HepG2 (cell line): ENCODE measurements around the gene CRKL. TPM values are rescaled to one million over a fixed set of nuclear protein-coding genes. Genes with fewer than 3 reads are reported as not detected.

Experiments
- ARID5B ChIP-seq: IDR thresholded peaks from 2 replicates; pipeline ENCODE4 v1.4.0; 2020; ENCODE audit warnings: mild to moderate bottlenecking, missing genetic modification reagents
- BRCA1 ChIP-seq: sonication (generic); formaldehyde crosslinking; IDR thresholded peaks from 2 replicates; pipeline ENCODE4 v1.4.0; 2020; ENCODE audit warnings: missing genetic modification reagents
- CCAR2 ChIP-seq: fragments of 200-400 bp; formaldehyde crosslinking; optimal IDR thresholded peaks from 2 replicates; pipeline ENCODE3; 2018; ENCODE audit warnings: low read depth, mild to moderate bottlenecking, low read length, moderate library complexity
- ELF1 ChIP-seq: sonication (generic); formaldehyde crosslinking; IDR thresholded peaks from 2 replicates; pipeline ENCODE4 v1.4.0; 2020; ENCODE audit warnings: missing genetic modification reagents
- HOXA9 ChIP-seq: sonication (generic); formaldehyde crosslinking; IDR thresholded peaks from 2 replicates; pipeline ENCODE4 v1.8.1; 2022; ENCODE audit warnings: missing genetic modification reagents, mild to moderate bottlenecking, moderate library complexity, borderline replicate concordance
- MTA1 ChIP-seq: sonication (generic); formaldehyde crosslinking; IDR thresholded peaks from 2 replicates; pipeline ENCODE4 v1.4.0; 2020; ENCODE audit warnings: missing genetic modification reagents, mild to moderate bottlenecking, borderline replicate concordance
- NBN ChIP-seq: fragments of 450-650 bp; conservative IDR thresholded peaks from 2 replicates; pipeline ENCODE4 v1.6.1; 2017
- PATZ1 ChIP-seq: sonication (generic); formaldehyde crosslinking; IDR thresholded peaks from 2 replicates; pipeline ENCODE4 v1.4.0; 2020; ENCODE audit warnings: missing genetic modification reagents
- PTBP1 ChIP-seq: fragments of 200-400 bp; formaldehyde crosslinking; IDR thresholded peaks from 2 replicates; pipeline ENCODE4 v1.6.1; 2018; ENCODE audit warnings: low read length, low read depth; ENCODE audit not compliant: poor library complexity, severe bottlenecking
- RFXAP ChIP-seq: sonication (generic); formaldehyde crosslinking; IDR thresholded peaks from 2 replicates; pipeline ENCODE4 v1.4.0; 2020; ENCODE audit warnings: missing genetic modification reagents, borderline replicate concordance
- ZC3H13 ChIP-seq: sonication (generic); formaldehyde crosslinking; IDR thresholded peaks from 2 replicates; pipeline ENCODE4 v1.8.1; 2023; ENCODE audit warnings: mild to moderate bottlenecking, missing genetic modification reagents, moderate library complexity
- ZNF124 ChIP-seq: sonication (generic); formaldehyde crosslinking; IDR thresholded peaks from 2 replicates; pipeline ENCODE4 v1.4.0; 2020; ENCODE audit warnings: missing genetic modification reagents
- ZNF205 ChIP-seq: IDR thresholded peaks from 2 replicates; pipeline ENCODE4 v1.6.1; 2018; ENCODE audit warnings: missing biosample characterization, missing genetic modification reagents
- ZNF331 ChIP-seq: sonication (generic); formaldehyde crosslinking; IDR thresholded peaks from 2 replicates; pipeline ENCODE4 v1.4.0; 2020; ENCODE audit warnings: missing genetic modification reagents
- ZNF530 ChIP-seq: sonication (generic); formaldehyde crosslinking; IDR thresholded peaks from 2 replicates; pipeline ENCODE4 v1.5.0; 2020; ENCODE audit warnings: low read depth, mild to moderate bottlenecking, missing genetic modification reagents
- ZNF567 ChIP-seq: sonication (generic); formaldehyde crosslinking; IDR thresholded peaks from 2 replicates; pipeline ENCODE4 v1.8.1; 2023; ENCODE audit warnings: mild to moderate bottlenecking, missing genetic modification reagents, borderline replicate concordance
- ZNF609 ChIP-seq: sonication (generic); formaldehyde crosslinking; IDR thresholded peaks from 2 replicates; pipeline ENCODE4 v1.4.0; 2020; ENCODE audit warnings: mild to moderate bottlenecking, missing genetic modification reagents, borderline replicate concordance
- ZNF652 ChIP-seq: IDR thresholded peaks from 2 replicates; pipeline ENCODE4 v1.6.1; 2016; ENCODE audit warnings: low read depth, borderline replicate concordance
- ZNF720 ChIP-seq: sonication (generic); formaldehyde crosslinking; IDR thresholded peaks from 2 replicates; pipeline ENCODE4 v1.4.0; 2020; ENCODE audit warnings: missing genetic modification reagents
- polyA plus RNA-seq, 8 experiments: library from polyadenylated mRNA; depleted of rRNA in 3 of 8; stranded (reverse) in 7 of 8; unstranded in 1 of 8; fragments of >200 nt; fragmentation: Illumina TruSeq in 4 of 8; extraction: Trizol in 4 of 8; gene quantifications; 2 replicates each; pipeline versions ENCODE4 v1.2.1 to v1.2.3, GENCODE V29; 2011 to 2016; ENCODE audit warnings: low read depth in 4 of 8, missing spikeins in 1 of 8, mixed read lengths in 1 of 8; ENCODE audit not compliant: insufficient read depth in 1 of 8
- total RNA-seq, 5 experiments: library from RNA; depleted of rRNA; stranded (reverse); fragments of >200 nt; fragmentation: Illumina TruSeq; extraction: Trizol; gene quantifications; 2 replicates each; pipeline ENCODE4 v1.2.3, GENCODE V29; 2016; ENCODE audit warnings: low read depth in 1 of 5

CRKL gene
- total and polyA plus RNA-seq, 2 of the 13 experiments (the other 11 are each of a cell fraction or from before 2014, with no cell fraction given), result 37.4 to 60.6 TPM

DNA sequence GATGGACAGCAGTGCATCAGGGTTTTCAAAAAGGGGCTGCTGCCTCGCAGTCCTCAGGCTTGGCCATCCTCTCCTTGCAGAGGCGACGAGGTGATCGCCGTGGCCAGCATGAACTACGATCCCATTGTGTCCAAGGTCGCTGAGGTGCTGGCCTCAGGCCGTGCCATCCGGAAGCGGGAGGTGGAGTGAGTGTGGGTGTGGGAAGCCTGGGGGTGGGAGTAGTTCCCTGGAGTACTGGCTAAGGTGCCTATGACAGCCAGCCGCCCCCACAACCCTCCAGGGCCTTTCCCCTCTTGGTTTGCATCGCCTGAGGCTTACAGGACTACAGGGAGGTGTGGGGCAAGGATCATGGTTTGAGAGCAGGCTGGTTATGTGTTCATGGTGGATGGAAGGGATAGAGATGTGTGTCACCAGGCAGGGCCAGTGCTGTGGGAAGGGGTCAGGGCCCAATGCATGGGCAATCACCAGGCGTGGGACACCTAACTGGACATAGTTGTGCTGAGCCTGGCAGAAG lies 62.8 kb downstream of the CRKL start (continued):
- TF ChIP-seq ARID5B (CRISPR knock-in tag) (peak; percentile 70), PATZ1 (CRISPR knock-in tag) (peak; percentile 80), ZNF652 (CRISPR knock-in tag) (no peak), HOXA9 (CRISPR knock-in tag) (no peak), NBN (no peak), MTA1 (CRISPR knock-in tag) (peak; percentile 47; the same call in 1 of the 2 replicates), ZNF567 (CRISPR knock-in tag) (no peak), ZNF609 (CRISPR knock-in tag) (0 out of 2 replicates have a peak, but pooled peaks have one; percentile 27), ZNF530 (CRISPR knock-in tag) (no peak), ELF1 (peak; percentile 81), ZC3H13 (CRISPR knock-in tag) (no peak), RFXAP (no peak), ZNF205 (no peak), ZNF331 (peak; percentile 49), ZNF124 (CRISPR knock-in tag) (no peak), ZNF720 (CRISPR knock-in tag) (no peak), PTBP1 (no peak), CCAR2 (no peak), BRCA1 (CRISPR knock-in tag) (no peak)
